PC-3 (cell line): ENCODE data around the gene CALCOCO2.

Source experiments
- CTCF ChIP-seq: fragments of 300-600 bp; sonication (generic); conservative IDR thresholded peaks from 2 replicates; pipeline ENCODE4 v1.5.1; 2017; ENCODE audit warnings: antibody characterized with exemption, low read depth, mild to moderate bottlenecking, low read length
- EZH2 ChIP-seq: fragments of 300-600 bp; sonication (generic); IDR thresholded peaks from one replicate; pipeline ENCODE4 v1.6.1; 2017; ENCODE audit warnings: antibody characterized with exemption, mild to moderate bottlenecking, low read length; ENCODE audit not compliant: unreplicated experiment

- TF ChIP-seq CTCF (no peak), EZH2 (no peak)
Measured at GRCh38 chr17:48800626-48801217, 30.1 kb upstream of the CALCOCO2 start.
